ENCODE data around the gene FGF19.

The FGF19 gene

DNA sequence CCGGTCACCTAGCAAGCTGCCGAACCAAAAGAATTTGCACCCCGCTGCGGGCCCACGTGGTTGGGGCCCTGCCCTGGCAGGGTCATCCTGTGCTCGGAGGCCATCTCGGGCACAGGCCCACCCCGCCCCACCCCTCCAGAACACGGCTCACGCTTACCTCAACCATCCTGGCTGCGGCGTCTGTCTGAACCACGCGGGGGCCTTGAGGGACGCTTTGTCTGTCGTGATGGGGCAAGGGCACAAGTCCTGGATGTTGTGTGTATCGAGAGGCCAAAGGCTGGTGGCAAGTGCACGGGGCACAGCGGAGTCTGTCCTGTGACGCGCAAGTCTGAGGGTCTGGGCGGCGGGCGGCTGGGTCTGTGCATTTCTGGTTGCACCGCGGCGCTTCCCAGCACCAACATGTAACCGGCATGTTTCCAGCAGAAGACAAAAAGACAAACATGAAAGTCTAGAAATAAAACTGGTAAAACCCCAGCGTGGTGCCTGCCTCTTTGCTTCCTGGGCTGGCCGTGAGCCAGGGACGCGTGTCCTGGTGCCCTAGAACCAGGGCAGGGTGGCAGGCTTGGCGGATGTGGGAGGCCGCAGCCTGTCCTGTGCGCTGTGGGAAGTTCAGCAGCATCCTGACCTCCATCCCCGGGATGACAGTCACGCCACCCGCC, 49.7 kb downstream of the FGF19 start:
- peak; percentile 82 for DNase-seq (ENCODE audit: low read depth)
- H3K4me3 ChIP-seq (ENCODE audit: low read depth, low read length), result peak overlapping the region; percentile 36
- TF ChIP-seq, protein P1, sequence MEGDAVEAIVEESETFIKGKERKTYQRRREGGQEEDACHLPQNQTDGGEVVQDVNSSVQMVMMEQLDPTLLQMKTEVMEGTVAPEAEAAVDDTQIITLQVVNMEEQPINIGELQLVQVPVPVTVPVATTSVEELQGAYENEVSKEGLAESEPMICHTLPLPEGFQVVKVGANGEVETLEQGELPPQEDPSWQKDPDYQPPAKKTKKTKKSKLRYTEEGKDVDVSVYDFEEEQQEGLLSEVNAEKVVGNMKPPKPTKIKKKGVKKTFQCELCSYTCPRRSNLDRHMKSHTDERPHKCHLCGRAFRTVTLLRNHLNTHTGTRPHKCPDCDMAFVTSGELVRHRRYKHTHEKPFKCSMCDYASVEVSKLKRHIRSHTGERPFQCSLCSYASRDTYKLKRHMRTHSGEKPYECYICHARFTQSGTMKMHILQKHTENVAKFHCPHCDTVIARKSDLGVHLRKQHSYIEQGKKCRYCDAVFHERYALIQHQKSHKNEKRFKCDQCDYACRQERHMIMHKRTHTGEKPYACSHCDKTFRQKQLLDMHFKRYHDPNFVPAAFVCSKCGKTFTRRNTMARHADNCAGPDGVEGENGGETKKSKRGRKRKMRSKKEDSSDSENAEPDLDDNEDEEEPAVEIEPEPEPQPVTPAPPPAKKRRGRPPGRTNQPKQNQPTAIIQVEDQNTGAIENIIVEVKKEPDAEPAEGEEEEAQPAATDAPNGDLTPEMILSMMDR (IDR thresholded peaks at IDR 0.05; ENCODE audit: control insufficient read depth, extremely low read depth, insufficient read depth), result no peak

DNA sequence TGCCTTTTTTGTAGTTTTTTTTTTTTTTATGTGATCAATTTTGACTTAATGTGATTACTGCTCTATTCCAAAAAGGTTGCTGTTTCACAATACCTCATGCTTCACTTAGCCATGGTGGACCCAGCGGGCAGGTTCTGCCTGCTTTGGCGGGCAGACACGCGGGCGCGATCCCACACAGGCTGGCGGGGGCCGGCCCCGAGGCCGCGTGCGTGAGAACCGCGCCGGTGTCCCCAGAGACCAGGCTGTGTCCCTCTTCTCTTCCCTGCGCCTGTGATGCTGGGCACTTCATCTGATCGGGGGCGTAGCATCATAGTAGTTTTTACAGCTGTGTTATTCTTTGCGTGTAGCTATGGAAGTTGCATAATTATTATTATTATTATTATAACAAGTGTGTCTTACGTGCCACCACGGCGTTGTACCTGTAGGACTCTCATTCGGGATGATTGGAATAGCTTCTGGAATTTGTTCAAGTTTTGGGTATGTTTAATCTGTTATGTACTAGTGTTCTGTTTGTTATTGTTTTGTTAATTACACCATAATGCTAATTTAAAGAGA, 50.3 kb downstream of the FGF19 start:
- DNase-seq (ENCODE audit: low read depth), result no peak
- H3K4me3 ChIP-seq (ENCODE audit: low read depth, low read length), result peak overlapping the region; percentile 36
- TF ChIP-seq, protein P1 (IDR thresholded peaks at IDR 0.05; ENCODE audit: control insufficient read depth, extremely low read depth, insufficient read depth), result no peak

DNA sequence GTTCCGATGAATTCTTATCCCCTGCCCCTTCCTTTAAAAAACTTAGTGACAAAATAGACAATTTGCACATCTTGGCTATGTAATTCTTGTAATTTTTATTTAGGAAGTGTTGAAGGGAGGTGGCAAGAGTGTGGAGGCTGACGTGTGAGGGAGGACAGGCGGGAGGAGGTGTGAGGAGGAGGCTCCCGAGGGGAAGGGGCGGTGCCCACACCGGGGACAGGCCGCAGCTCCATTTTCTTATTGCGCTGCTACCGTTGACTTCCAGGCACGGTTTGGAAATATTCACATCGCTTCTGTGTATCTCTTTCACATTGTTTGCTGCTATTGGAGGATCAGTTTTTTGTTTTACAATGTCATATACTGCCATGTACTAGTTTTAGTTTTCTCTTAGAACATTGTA, 50.8 kb downstream of the FGF19 start:
- peak overlapping the region; percentile 36 for H3K4me3 ChIP-seq (ENCODE audit: low read depth, low read length)
- DNase-seq (ENCODE audit: low read depth), result no peak
- TF ChIP-seq, protein P1 (IDR thresholded peaks at IDR 0.05; ENCODE audit: control insufficient read depth, extremely low read depth, insufficient read depth), result no peak

DNA sequence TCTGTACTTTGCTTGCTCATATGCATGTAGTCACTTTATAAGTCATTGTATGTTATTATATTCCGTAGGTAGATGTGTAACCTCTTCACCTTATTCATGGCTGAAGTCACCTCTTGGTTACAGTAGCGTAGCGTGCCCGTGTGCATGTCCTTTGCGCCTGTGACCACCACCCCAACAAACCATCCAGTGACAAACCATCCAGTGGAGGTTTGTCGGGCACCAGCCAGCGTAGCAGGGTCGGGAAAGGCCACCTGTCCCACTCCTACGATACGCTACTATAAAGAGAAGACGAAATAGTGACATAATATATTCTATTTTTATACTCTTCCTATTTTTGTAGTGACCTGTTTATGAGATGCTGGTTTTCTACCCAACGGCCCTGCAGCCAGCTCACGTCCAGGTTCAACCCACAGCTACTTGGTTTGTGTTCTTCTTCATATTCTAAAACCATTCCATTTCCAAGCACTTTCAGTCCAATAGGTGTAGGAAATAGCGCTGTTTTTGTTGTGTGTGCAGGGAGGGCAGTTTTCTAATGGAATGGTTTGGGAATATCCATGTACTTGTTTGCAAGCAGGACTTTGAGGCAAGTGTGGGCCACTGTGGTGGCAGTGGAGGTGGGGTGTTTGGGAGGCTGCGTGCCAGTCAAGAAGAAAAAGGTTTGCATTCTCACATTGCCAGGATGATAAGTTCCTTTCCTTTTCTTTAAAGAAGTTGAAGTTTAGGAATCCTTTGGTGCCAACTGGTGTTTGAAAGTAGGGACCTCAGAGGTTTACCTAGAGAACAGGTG, 51.8 kb downstream of the FGF19 start:
- DNase-seq (ENCODE audit: low read depth), result no peak
- H3K4me3 ChIP-seq (ENCODE audit: low read depth, low read length), result no peak overlapping the region
- TF ChIP-seq, protein P1 (IDR thresholded peaks at IDR 0.05; ENCODE audit: control insufficient read depth, extremely low read depth, insufficient read depth), result no peak

DNA sequence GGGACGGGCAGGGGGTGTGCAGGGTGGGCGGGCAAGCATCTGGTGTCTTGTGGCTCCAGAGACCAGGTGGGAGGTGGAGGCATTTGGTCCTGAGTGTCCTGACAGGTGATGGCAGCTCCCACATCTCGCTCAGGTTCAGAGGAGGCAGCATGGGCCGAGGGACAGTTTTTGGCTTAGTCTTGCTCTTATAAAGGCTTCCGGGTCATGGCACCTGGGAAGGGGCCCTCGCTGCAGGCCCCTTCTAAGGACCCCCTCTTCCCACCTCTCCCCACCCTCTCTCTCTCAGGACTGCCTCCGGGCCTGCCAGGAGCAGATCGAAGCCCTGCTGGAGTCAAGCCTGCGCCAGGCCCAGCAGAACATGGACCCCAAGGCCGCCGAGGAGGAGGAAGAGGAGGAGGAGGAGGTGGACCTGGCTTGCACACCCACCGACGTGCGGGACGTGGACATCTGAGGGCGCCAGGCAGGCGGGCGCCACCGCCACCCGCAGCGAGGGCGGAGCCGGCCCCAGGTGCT, 52.9 kb downstream of the FGF19 start:
- DNase-seq (ENCODE audit: low read depth), result no peak
- H3K4me3 ChIP-seq (ENCODE audit: low read depth, low read length), result no peak overlapping the region
- TF ChIP-seq, protein P1 (IDR thresholded peaks at IDR 0.05; ENCODE audit: control insufficient read depth, extremely low read depth, insufficient read depth), result no peak

DNA sequence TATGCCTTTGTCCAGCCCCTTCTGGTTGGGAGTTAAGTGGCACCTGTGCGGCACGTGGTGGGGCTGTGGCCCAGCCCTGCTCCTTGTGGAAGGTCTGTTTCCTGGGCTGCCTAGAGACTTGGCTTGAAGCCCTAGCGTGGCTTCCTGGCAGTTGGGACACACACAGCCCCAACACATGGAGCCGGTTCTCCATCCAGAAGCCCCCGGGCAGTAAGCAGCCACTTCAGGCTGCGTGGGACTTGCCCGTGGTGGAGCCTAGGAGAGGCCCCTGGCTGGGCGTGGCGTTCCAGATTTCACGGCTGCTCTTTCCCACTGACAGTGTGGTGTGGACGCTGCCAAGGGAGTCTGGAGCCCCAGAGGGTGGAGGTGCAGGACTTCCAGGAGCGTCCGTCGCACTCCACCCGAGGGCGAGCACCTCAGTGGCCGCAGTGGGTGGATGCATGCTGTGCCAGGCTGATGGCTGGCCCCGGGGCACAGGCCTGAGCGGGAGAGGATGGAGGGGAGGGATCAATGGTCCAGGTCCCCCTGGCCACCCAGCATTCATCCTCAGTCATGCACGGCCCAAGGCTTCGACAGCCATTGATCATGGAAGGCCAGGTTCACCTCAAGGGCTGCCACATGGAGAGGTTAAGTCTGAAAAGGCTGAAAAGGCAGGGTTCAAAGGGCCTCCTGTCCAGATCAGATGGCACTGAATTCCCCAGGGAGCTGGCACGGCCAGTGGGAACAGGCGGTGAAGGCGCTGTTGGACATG, 53.6 kb downstream of the FGF19 start:
- DNase-seq (ENCODE audit: low read depth), result no peak
- TF ChIP-seq, protein P1 (IDR thresholded peaks at IDR 0.05; ENCODE audit: control insufficient read depth, extremely low read depth, insufficient read depth), result no peak
- H3K4me3 ChIP-seq (ENCODE audit: low read depth, low read length), result no peak overlapping the region

Measured in LNCaP clone FGC (cell line).